ENCODE results near the gene TSPO2. TPM values are rescaled to one million over a fixed set of nuclear protein-coding genes. Genes with fewer than 3 reads are reported as not detected.

Gene TSPO2
- total RNA-seq, 1 donor from 2014 or later = not detected

- Histone ChIP-seq H3K36me3 (peaks cover 35% of the 10 kb centered on the region), H3K4me3 (no peak overlapping the region), H3K27ac (no peak overlapping the region), H3K27me3 (ENCODE audit: low read depth) (no peaks in the 10 kb centered on the region), H3K9me3 (no peaks in the 10 kb centered on the region), H3K4me1 (peaks cover 44% of the 10 kb centered on the region)
- intact Hi-C loops (cut with DNase I) = no loop called here
- TF ChIP-seq CTCF (IDR thresholded peaks at IDR 0.05) = no peak
- ATAC-seq (no peak), DNase-seq (no peak)
Observed at GRCh38 chr6:41077536-41077935, 35.3 kb downstream of the TSPO2 start.

GRCh38 chr6:41078101-41078500 is 35.8 kb downstream of the TSPO2 start:
- ATAC-seq = no peak
- no peaks in the 10 kb centered on the region for H3K9me3 ChIP-seq
- H3K4me1 ChIP-seq = peaks cover 46% of the 10 kb centered on the region
- intact Hi-C loops (cut with DNase I) = no loop called here
- H3K4me3 ChIP-seq = no peak overlapping the region
- H3K27me3 ChIP-seq (ENCODE audit: low read depth) = no peaks in the 10 kb centered on the region
- no peak for DNase-seq
- peaks cover 37% of the 10 kb centered on the region for H3K36me3 ChIP-seq
- TF ChIP-seq CTCF (IDR thresholded peaks at IDR 0.05) = no peak
- H3K27ac ChIP-seq = no peak overlapping the region

GRCh38 chr6:41079080-41079479 is 36.8 kb downstream of the TSPO2 start:
- Histone ChIP-seq H3K27ac (no peak overlapping the region), H3K4me3 (no peak overlapping the region), H3K36me3 (peaks cover 47% of the 10 kb centered on the region), H3K27me3 (ENCODE audit: low read depth) (no peaks in the 10 kb centered on the region), H3K9me3 (no peaks in the 10 kb centered on the region), H3K4me1 (peaks cover 44% of the 10 kb centered on the region)
- TF ChIP-seq CTCF (IDR thresholded peaks at IDR 0.05) = no peak
- intact Hi-C loops (cut with DNase I) = no loop called here
- ATAC-seq (no peak), DNase-seq (no peak)

GRCh38 chr6:41080621-41081020 is 38.4 kb downstream of the TSPO2 start:
- Histone ChIP-seq H3K36me3 (peaks cover 63% of the 10 kb centered on the region), H3K27me3 (ENCODE audit: low read depth) (no peaks in the 10 kb centered on the region), H3K27ac (no peak overlapping the region), H3K9me3 (no peaks in the 10 kb centered on the region), H3K4me1 (peaks cover 29% of the 10 kb centered on the region), H3K4me3 (no peak overlapping the region)
- DNase-seq = no peak
- no peak for TF ChIP-seq CTCF (IDR thresholded peaks at IDR 0.05)
- intact Hi-C loops (cut with DNase I) = no loop called here
- no peak for ATAC-seq

- Histone ChIP-seq H3K27ac (no peak overlapping the region), H3K36me3 (peaks cover 86% of the 10 kb centered on the region), H3K9me3 (no peaks in the 10 kb centered on the region), H3K27me3 (ENCODE audit: low read depth) (no peaks in the 10 kb centered on the region), H3K4me1 (peaks cover 16% of the 10 kb centered on the region), H3K4me3 (no peak overlapping the region)
- DNase-seq (no peak), ATAC-seq (peak in 1 of 2 donors; percentile 84)
- intact Hi-C loops (cut with DNase I) = no loop called here
- TF ChIP-seq CTCF (IDR thresholded peaks at IDR 0.05) = no peak
Observed at GRCh38 chr6:41083072-41083471, 40.8 kb downstream of the TSPO2 start.

GRCh38 chr6:41085182-41085581 is 42.9 kb downstream of the TSPO2 start:
- no peak overlapping the region for H3K4me3 ChIP-seq
- H3K27me3 ChIP-seq (ENCODE audit: low read depth) = no peaks in the 10 kb centered on the region
- no peak for TF ChIP-seq CTCF (IDR thresholded peaks at IDR 0.05)
- no peaks in the 10 kb centered on the region for H3K9me3 ChIP-seq
- peaks cover 16% of the 10 kb centered on the region for H3K4me1 ChIP-seq
- no peak overlapping the region for H3K27ac ChIP-seq
- intact Hi-C loops (cut with DNase I) = no loop called here
- DNase-seq (no peak), ATAC-seq (no peak)
- peaks cover 91% of the 10 kb centered on the region for H3K36me3 ChIP-seq

Data from lower lobe of right lung (tissue), 2 donors.